ENCODE measurements around the gene STH.

The STH gene

DNA sequence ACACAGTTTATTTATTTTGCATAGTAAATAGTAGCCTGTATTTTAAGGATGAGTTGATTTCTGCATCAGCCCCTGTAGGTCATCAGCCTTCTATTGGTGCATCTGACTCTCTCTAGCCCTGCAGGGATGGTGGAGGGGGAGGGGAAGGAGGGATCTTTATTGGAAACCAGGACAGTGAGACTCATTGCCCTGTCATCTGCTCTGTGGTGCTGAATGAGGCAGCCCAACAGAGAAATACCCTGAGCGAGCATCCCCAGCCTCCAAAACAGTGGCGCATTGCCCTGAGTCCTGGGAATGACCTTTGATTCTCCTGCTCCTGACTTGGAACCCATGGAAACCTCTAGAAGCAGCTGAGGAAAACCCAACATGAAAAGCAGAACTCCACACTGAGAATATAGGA, 45.5 kb upstream of the STH start:
- no peaks in the 10 kb centered on the region for H3K36me3 ChIP-seq (ENCODE audit: low read length)
- no peak overlapping the region for H3K9ac ChIP-seq (ENCODE audit: low read length)
- H2AFZ ChIP-seq (ENCODE audit: low read depth, low read length, severe bottlenecking) = no peak overlapping the region
- no peaks in the 10 kb centered on the region for H3K9me2 ChIP-seq (replicated peaks; ENCODE audit: insufficient read depth, low read length)
- H4K20me1 ChIP-seq (ENCODE audit: low read depth, low read length) = no peaks in the 10 kb centered on the region
- TF ChIP-seq EZH2phosphoT487 (conservative IDR thresholded peaks at IDR 0.05; ENCODE audit: low read length) = no peak
- TF ChIP-seq CTCF (IDR thresholded peaks at IDR 0.05; ENCODE audit: insufficient read depth, low read length, poor library complexity, severe bottlenecking) = no peak
- no peaks in the 10 kb centered on the region for H3K79me2 ChIP-seq (ENCODE audit: insufficient read depth, low read length)
- no peaks in the 10 kb centered on the region for H3K27me3 ChIP-seq (ENCODE audit: low read length)
- H3K4me2 ChIP-seq (ENCODE audit: low read depth, low read length, poor library complexity, severe bottlenecking) = no peak overlapping the region
- H3K4me3 ChIP-seq (ENCODE audit: insufficient read depth, low read length, poor library complexity, severe bottlenecking) = no peak overlapping the region
- no peaks in the 10 kb centered on the region for H3K9me3 ChIP-seq (ENCODE audit: insufficient read depth, low read length)
- H3F3A ChIP-seq (ENCODE audit: insufficient read depth) = no peaks in the 10 kb centered on the region
- no peak overlapping the region for H3K27ac ChIP-seq (ENCODE audit: low read depth, low read length)

- H3K9me3 ChIP-seq (ENCODE audit: insufficient read depth, low read length) = no peaks in the 10 kb centered on the region
These were observed 44.1 kb upstream of the STH start for GRCh38 chr17:45954914-45955313.

GRCh38 chr17:45955326-45955725, 43.7 kb upstream of the STH start:
- Histone ChIP-seq H3K36me3 (ENCODE audit: low read length) (no peaks in the 10 kb centered on the region), H3K4me3 (ENCODE audit: insufficient read depth, low read length, poor library complexity, severe bottlenecking) (no peak overlapping the region), H3K27ac (ENCODE audit: low read depth, low read length) (no peak overlapping the region), H3K27me3 (ENCODE audit: low read length) (no peaks in the 10 kb centered on the region), H4K20me1 (ENCODE audit: low read depth, low read length) (no peaks in the 10 kb centered on the region), H3K9ac (ENCODE audit: low read length) (no peak overlapping the region), H3K9me3 (ENCODE audit: insufficient read depth, low read length) (no peaks in the 10 kb centered on the region), H2AFZ (ENCODE audit: low read depth, low read length, severe bottlenecking) (no peak overlapping the region), H3F3A (ENCODE audit: insufficient read depth) (no peaks in the 10 kb centered on the region), H3K4me2 (ENCODE audit: low read depth, low read length, poor library complexity, severe bottlenecking) (no peak overlapping the region), H3K9me2 (replicated peaks; ENCODE audit: insufficient read depth, low read length) (no peaks in the 10 kb centered on the region), H3K79me2 (ENCODE audit: insufficient read depth, low read length) (no peaks in the 10 kb centered on the region)
- TF ChIP-seq EZH2phosphoT487 (conservative IDR thresholded peaks at IDR 0.05; ENCODE audit: low read length) (no peak), CTCF (IDR thresholded peaks at IDR 0.05; ENCODE audit: insufficient read depth, low read length, poor library complexity, severe bottlenecking) (no peak)

More at GRCh38 chr17:45954914-45955313, 44.1 kb upstream of the STH start:
- Histone ChIP-seq H3K27me3 (ENCODE audit: low read length) (no peaks in the 10 kb centered on the region), H3K27ac (ENCODE audit: low read depth, low read length) (no peak overlapping the region), H3K4me3 (ENCODE audit: insufficient read depth, low read length, poor library complexity, severe bottlenecking) (no peak overlapping the region), H3K9me2 (replicated peaks; ENCODE audit: insufficient read depth, low read length) (no peaks in the 10 kb centered on the region), H2AFZ (ENCODE audit: low read depth, low read length, severe bottlenecking) (no peak overlapping the region), H3F3A (ENCODE audit: insufficient read depth) (no peaks in the 10 kb centered on the region), H3K4me2 (ENCODE audit: low read depth, low read length, poor library complexity, severe bottlenecking) (no peak overlapping the region), H3K79me2 (ENCODE audit: insufficient read depth, low read length) (no peaks in the 10 kb centered on the region), H4K20me1 (ENCODE audit: low read depth, low read length) (no peaks in the 10 kb centered on the region), H3K36me3 (ENCODE audit: low read length) (no peaks in the 10 kb centered on the region), H3K9ac (ENCODE audit: low read length) (no peak overlapping the region)
- TF ChIP-seq CTCF (IDR thresholded peaks at IDR 0.05; ENCODE audit: insufficient read depth, low read length, poor library complexity, severe bottlenecking) = no peak
- TF ChIP-seq EZH2phosphoT487 (conservative IDR thresholded peaks at IDR 0.05; ENCODE audit: low read length) = no peak

All from SU-DHL-6 (cell line).